Measurements from ENCODE around the gene ZNF236. TPM values are rescaled to one million over a fixed set of nuclear protein-coding genes. Genes with fewer than 3 reads are reported as not detected.

The ZNF236 gene
- total RNA-seq, 1 donor from 2014 or later: 11.5 TPM

DNA sequence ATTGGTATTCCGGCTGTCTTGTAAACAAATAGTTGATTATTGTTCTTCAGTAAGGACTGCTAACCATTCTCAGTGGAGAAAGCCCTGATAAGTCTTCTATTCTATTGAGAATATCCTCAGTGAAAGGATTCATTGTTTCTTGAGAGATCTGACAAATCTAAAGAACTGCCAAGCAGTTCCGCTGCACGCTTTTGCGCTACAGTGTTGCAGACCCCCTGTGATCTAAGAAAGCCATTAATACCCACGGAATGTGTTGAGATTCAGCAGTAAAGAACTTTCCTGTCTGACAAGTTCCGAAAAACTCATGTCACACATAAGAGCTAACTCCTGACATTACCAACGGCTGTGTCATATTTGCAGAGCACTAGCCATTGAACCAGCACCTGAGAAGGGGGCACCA lies 63.8 kb downstream of the ZNF236 start:
- DNase-seq (ENCODE audit: low spot score): peak; percentile 75
- Histone ChIP-seq H3K79me2 (ENCODE audit: low read depth) (no peaks in the 10 kb centered on the region), H2AFZ (replicated peaks) (no peak overlapping the region), H3K27me3 (no peaks in the 10 kb centered on the region), H3K27ac (peak overlapping the region; percentile 73), H3K9ac (no peak overlapping the region), H3K9me3 (ENCODE audit: low read depth) (no peaks in the 10 kb centered on the region), H3F3A (ENCODE audit: low read depth) (peaks cover 14% of the 10 kb centered on the region), H3K4me2 (peak overlapping the region; percentile 58), H3K36me3 (peaks cover 4% of the 10 kb centered on the region), H4K20me1 (ENCODE audit: low read depth) (no peaks in the 10 kb centered on the region), H3K4me3 (no peak overlapping the region), H3K4me1 (peaks cover 22% of the 10 kb centered on the region)
- Mint-ChIP-seq H3K4me1 (peaks cover 17% of the 10 kb centered on the region), H3K27ac (peak overlapping the region; percentile 26), H3K27me3 (ENCODE audit: insufficient read depth, low read depth) (no peaks in the 10 kb centered on the region), H3K4me3 (no peak overlapping the region), H3K9me3 (no peaks in the 10 kb centered on the region), H3K36me3 (peaks cover 50% of the 10 kb centered on the region)
- TF ChIP-seq EZH2 (IDR thresholded peaks at IDR 0.05) (no peak), EZH2phosphoT487 (IDR thresholded peaks at IDR 0.05) (no peak)
- TF ChIP-seq, protein P1, sequence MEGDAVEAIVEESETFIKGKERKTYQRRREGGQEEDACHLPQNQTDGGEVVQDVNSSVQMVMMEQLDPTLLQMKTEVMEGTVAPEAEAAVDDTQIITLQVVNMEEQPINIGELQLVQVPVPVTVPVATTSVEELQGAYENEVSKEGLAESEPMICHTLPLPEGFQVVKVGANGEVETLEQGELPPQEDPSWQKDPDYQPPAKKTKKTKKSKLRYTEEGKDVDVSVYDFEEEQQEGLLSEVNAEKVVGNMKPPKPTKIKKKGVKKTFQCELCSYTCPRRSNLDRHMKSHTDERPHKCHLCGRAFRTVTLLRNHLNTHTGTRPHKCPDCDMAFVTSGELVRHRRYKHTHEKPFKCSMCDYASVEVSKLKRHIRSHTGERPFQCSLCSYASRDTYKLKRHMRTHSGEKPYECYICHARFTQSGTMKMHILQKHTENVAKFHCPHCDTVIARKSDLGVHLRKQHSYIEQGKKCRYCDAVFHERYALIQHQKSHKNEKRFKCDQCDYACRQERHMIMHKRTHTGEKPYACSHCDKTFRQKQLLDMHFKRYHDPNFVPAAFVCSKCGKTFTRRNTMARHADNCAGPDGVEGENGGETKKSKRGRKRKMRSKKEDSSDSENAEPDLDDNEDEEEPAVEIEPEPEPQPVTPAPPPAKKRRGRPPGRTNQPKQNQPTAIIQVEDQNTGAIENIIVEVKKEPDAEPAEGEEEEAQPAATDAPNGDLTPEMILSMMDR (IDR thresholded peaks at IDR 0.05): no peak

DNA sequence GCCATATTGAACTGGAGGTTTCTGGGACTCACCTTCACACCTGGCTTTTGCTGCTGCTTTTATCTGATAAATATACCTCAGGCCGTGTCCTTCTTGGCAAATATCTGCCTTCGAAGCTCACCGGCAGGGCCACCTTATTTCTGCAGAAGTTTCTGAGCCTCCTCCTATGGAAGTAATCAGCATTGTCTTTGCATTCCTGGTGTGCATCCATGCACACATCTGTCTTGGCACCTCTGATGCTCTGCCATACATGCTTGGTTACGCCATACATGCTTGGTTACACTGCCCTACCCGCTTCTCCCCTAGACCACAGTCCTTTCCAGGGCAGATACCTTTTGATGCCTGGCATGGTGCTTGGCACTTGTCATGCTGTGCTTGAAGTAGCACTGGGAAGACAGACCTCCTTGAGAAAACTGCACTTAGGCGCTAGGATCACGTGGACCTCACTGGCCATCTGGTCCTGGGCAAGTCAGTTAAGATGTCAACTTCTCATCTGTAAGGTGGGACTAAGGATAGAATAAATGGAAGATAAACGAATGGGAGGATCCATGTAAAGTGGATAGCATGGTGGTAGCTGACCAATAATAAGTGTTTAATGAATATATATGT lies 66.8 kb downstream of the ZNF236 start:
- no peaks in the 10 kb centered on the region for H3K36me3 ChIP-seq
- Mint-ChIP-seq H3K27ac (no peak overlapping the region), H3K4me3 (no peak overlapping the region), H3K36me3 (peaks cover 41% of the 10 kb centered on the region), H3K27me3 (ENCODE audit: insufficient read depth, low read depth) (no peaks in the 10 kb centered on the region), H3K9me3 (peaks cover 2% of the 10 kb centered on the region), H3K4me1 (peaks cover 17% of the 10 kb centered on the region)
- H4K20me1 ChIP-seq (ENCODE audit: low read depth): no peaks in the 10 kb centered on the region
- H3K27ac ChIP-seq: no peak overlapping the region
- TF ChIP-seq EZH2 (IDR thresholded peaks at IDR 0.05): no peak
- TF ChIP-seq EZH2phosphoT487 (IDR thresholded peaks at IDR 0.05): no peak
- TF ChIP-seq, protein P1 (IDR thresholded peaks at IDR 0.05): no peak
- no peak overlapping the region for H3K4me2 ChIP-seq
- H2AFZ ChIP-seq (replicated peaks): no peak overlapping the region
- peaks cover 25% of the 10 kb centered on the region for H3K4me1 ChIP-seq
- H3K4me3 ChIP-seq: no peak overlapping the region
- H3K9ac ChIP-seq: no peak overlapping the region
- no peaks in the 10 kb centered on the region for H3K9me3 ChIP-seq (ENCODE audit: low read depth)
- H3F3A ChIP-seq (ENCODE audit: low read depth): peaks cover 14% of the 10 kb centered on the region
- peak; percentile 30 for DNase-seq (ENCODE audit: low spot score)
- no peaks in the 10 kb centered on the region for H3K27me3 ChIP-seq
- H3K79me2 ChIP-seq (ENCODE audit: low read depth): no peaks in the 10 kb centered on the region

DNA sequence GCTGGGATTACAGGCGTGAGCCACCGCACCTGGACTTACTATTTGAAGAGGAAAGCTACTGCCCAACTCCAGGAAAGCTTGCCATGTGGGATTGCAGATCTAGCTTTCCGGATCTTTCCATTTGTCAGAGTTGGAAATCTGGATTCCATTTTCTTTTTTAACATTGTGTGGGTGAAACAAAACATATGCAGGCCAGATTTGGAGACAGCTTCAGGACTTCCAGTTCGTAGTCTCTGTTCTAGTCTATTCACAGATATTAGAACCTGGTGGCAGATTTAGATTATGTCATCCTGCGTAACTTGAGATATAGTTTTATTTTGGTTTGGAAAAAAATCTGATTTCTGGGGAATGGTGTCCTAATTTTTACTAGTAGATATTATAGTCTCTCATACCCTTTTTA lies 70.5 kb downstream of the ZNF236 start:
- peaks cover 19% of the 10 kb centered on the region for H3F3A ChIP-seq (ENCODE audit: low read depth)
- no peak overlapping the region for H3K9ac ChIP-seq
- no peak overlapping the region for H2AFZ ChIP-seq (replicated peaks)
- peaks cover 8% of the 10 kb centered on the region for H3K4me1 ChIP-seq
- H3K9me3 ChIP-seq (ENCODE audit: low read depth): no peaks in the 10 kb centered on the region
- H3K79me2 ChIP-seq (ENCODE audit: low read depth): no peaks in the 10 kb centered on the region
- TF ChIP-seq, protein P1 (IDR thresholded peaks at IDR 0.05): no peak
- TF ChIP-seq EZH2 (IDR thresholded peaks at IDR 0.05): no peak
- no peak for TF ChIP-seq EZH2phosphoT487 (IDR thresholded peaks at IDR 0.05)
- Mint-ChIP-seq H3K4me1 (peaks cover 3% of the 10 kb centered on the region), H3K27ac (no peak overlapping the region), H3K9me3 (peaks cover 2% of the 10 kb centered on the region), H3K4me3 (no peak overlapping the region), H3K27me3 (ENCODE audit: insufficient read depth, low read depth) (no peaks in the 10 kb centered on the region), H3K36me3 (peaks cover 47% of the 10 kb centered on the region)
- no peak overlapping the region for H3K4me2 ChIP-seq
- H3K36me3 ChIP-seq: peaks cover 9% of the 10 kb centered on the region
- no peak for DNase-seq (ENCODE audit: low spot score)
- H3K27me3 ChIP-seq: no peaks in the 10 kb centered on the region
- no peaks in the 10 kb centered on the region for H4K20me1 ChIP-seq (ENCODE audit: low read depth)
- no peak overlapping the region for H3K27ac ChIP-seq
- H3K4me3 ChIP-seq: no peak overlapping the region

Measured in neural progenitor cell (in vitro differentiated cells).